ENCODE data around the gene FAAH2.

GRCh38 chrX:57368158-57368557, 81.7 kb downstream of the FAAH2 start:
- no peak for TF ChIP-seq CTCF (IDR thresholded peaks at IDR 0.05)
- no peak for TF ChIP-seq POLR2A (IDR thresholded peaks at IDR 0.05)

Data from uterus (tissue), 2 donors.